Adrenal gland (tissue), 5 donors: Measurements from ENCODE around the gene METAP1.

Source experiments
- CTCF ChIP-seq, 6 experiments: fragments of 450-650 bp in 4 of 6; fragments of 200-600 bp in 2 of 6; sonication (generic) in 1 of 6; IDR thresholded peaks; 1 replicate in 5 of 6; 2 replicates in 1 of 6; pipeline versions ENCODE4 v1.5.1 to v1.8.0; 2016 to 2021; ENCODE audit warnings: antibody characterized with exemption in 6 of 6, mild to moderate bottlenecking in 2 of 6, moderate library complexity in 1 of 6
- POLR2A ChIP-seq, 2 donors: fragments of 450-650 bp; IDR thresholded peaks; one replicate each; pipeline ENCODE4 v1.6.1; 2017; ENCODE audit warnings: antibody characterized with exemption in 2 of 2, mild to moderate bottlenecking in 2 of 2, moderate library complexity in 1 of 2
- donor health status: DM: no; HTN: no; CAD: no.

GRCh38 chr4:99022566-99022965, 27.0 kb downstream of the METAP1 start:
- TF ChIP-seq CTCF (IDR thresholded peaks at IDR 0.05) = no peak
- TF ChIP-seq POLR2A (IDR thresholded peaks at IDR 0.05) = no peak
